ENCODE measurements around the gene SLC41A1.

GRCh38 chr1:205813755-205814058 is 709 bp upstream of the SLC41A1 start:
- no peak for TF ChIP-seq EZH2 (IDR thresholded peaks at IDR 0.05; ENCODE audit: insufficient read depth, poor library complexity, severe bottlenecking)
- no peak for TF ChIP-seq EZH2phosphoT487 (IDR thresholded peaks at IDR 0.05; ENCODE audit: insufficient read depth, low read depth)

Data from GM23248 (cell line).